GM19468 (cell line): ENCODE measurements around the gene FAM227A.

Experiments used
- ATAC-seq: cut with Tn5 transposase; IDR thresholded peaks from one replicate; pipeline ENCODE4 v1.9.1; 2021; ENCODE audit warnings: mild to moderate bottlenecking, moderate library complexity, moderate number of reproducible peaks; ENCODE audit not compliant: unreplicated experiment; ENCODE audit errors: extremely low read depth

Gene FAM227A

DNA sequence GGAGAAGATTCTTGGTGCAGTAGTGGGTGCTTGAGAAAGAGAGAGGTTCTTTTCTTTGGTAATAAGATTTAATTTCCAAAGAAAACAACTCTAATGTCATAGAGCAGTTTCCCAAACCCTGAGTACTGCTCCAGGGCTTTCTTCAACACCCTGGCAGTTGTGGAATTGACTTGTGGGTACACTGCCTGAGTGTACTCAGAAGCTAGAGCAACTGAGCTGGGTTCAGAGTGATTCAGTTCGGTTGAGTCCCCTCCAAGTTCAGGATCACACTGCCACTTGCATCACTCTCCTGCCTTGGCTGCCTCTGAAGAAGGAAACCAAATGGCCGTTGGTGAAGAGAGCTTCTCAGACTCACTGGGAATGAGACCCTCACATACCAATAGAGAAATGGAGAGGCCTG is 91.5 kb downstream of the FAM227A start:
- no peak for ATAC-seq

DNA sequence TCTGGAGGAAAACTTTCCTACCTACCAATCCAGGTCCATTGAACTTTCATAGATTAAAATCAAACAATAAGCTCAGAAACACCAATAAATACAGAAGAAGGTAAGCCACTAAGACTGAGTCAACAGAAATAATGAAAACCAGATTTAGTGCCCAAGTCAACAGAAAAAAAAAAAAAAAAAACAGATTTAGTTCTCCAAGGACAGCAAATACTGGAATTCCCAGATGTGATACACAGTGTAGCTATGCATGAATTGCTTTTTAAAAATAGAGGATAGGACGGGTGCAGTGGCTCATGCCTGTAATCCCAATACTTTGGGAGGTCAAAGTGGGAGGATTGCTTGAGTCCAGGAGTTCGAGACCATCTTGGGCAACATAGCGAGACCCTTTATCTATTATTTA is 101.9 kb downstream of the FAM227A start:
- no peak for ATAC-seq

DNA sequence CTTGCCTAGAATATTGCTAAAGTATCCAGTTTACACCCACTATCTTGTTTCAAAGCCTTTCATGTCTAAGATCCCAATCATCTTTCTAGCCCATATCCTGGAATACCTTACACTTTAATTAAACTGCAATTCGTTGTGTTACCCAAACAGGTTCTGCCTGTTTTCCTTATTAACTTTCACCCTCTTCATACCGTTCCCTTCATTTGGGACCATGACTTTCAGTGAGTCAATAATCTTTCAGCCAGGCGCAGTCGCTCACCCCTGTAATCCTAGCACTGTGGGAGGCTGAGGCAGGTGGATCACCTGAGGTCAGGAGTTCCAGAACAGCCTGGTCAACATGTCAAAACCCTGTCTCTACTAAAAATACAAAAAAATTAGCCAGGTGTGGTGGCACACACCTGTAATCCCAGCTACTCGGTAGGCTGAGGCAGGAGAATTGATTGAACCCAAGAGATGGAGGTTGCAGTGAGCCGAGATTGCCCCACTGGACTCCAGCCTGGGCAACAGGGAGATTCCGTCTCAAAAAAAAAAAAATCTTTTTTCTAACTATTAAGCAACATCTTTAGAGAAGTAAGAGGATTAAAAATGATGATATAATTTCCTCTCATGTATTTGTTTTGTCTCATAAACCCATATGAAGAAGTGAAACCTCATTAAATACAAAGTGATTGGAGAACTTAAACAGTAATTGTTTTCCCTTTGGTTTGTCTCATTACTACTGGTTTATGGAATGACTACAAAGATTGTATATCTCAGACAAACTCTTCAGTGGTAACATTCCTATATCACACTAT is 106.9 kb downstream of the FAM227A start:
- ATAC-seq = no peak

DNA sequence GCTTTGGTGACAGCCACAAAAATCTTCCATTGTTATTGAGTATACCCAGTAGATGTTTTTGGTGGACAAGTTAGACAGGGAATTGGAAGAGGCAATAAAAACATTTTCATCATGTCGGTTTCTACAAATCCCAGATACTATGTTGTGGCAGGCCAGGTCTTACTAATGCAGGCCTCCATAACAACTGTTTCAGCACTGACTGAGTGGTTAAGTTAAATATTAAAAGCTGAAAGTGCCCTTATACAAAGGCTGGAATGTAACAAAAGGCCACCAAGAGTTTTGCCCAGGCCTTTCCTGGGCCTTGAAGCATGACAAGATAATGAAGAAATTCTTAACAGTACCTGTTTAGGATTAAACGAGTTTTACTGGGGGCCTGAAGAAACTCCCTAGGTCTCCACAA is 115.5 kb downstream of the FAM227A start:
- no peak for ATAC-seq

DNA sequence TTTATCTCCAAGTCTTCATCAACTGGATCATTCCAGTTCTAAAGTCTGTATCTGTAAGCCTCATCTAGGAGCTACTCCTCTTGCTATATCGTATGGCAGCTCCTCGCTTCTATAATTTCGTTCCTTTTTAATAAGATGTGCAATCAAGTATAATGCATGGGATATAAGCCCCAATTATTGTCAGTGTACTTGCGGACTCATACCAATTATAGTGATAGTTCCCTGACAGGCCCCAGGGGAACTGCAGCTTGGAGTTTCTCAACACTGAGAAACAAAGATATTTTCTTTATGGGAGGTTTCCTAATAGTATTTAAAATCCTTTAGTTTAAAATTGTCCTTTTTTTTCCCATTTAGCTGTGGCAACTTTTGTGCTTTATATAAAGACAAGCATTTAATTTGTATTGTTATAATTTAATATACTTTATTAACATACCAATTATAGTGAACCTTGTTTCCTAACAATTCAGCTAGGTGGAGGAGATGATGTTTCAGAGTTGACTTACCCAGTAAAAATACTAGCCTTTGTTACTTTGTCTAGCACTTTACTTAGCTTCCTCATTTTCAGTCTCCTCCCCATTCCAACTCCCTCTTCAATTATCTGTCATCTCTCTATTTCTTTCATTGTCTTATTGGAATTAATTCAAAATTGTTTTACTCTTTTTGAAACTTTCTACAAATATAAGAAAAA is 124.8 kb downstream of the FAM227A start:
- no peak for ATAC-seq
